HG02938 (cell line): ENCODE data around the gene SMARCE1.
A peak's percentile ranks its signal among the peaks of the same experiment; 100 is the strongest.

Source experiments
- ATAC-seq: cut with Tn5 transposase; IDR thresholded peaks from one replicate; pipeline ENCODE4 v1.9.1; 2021; ENCODE audit warnings: mild to moderate bottlenecking, moderate library complexity; ENCODE audit not compliant: unreplicated experiment

SMARCE1 gene

DNA sequence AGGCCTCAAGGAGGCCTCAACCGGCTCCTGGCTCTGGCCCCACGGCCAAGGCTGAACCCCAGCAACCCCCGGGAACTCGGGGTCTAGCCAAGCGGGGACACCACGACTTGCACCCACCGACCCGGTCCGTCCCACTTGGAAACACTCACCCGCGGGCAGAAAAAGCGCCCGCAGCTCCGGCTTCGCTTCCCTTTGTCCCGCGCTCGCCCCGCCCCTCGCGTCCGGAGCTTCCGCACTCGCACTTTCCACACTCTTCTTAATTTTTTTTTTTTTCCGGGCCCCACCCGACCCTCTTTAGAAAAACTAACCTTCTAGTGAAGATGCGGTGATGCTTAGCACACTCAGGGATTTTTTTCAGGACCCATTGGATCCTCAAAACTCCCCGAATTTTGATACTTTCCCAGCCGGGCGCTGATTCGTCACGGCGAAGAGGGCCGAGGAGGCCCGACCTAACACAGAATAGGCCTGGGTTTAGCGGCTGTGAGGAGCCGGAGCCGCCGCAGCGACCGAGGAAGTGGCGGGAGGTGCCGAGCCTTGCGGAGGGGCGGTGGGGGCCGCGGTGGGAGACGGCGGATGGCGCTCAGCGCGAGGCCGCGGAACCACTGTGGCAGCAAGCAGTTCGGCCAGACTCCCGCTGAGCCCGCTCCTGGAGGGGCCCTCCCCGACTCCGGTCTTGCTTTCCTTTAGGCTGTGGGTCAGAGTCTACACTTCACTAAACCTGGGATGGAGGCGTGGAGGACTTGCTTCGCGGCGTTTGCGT is at the start of gene SMARCE1:
TSS of gene SMARCE1 (minus strand) at position 195 of the 760 bp plus-strand sequence. CDS start 2,016 bp downstream, outside the sequence.
- ATAC-seq = peak; percentile 59

DNA sequence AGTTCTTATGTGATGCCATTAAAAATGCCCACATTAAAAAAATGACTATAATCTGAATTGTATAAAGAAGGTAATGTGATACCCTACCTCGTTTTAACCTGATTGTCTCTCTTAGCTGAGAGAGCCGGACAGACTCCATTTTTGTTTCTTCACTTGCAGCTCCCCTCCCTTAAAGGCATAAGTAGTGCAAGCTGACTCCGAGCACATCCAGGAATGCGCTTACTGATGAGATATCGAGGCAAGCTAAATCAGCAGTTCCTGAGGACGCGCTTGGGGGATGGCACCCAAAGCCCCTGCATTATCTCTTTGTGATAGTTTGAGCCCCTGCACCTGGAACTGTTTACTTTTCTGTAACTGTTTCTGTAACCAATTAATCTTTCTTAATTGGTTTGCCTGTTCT is 49.7 kb upstream of the SMARCE1 start:
- no peak for ATAC-seq

DNA sequence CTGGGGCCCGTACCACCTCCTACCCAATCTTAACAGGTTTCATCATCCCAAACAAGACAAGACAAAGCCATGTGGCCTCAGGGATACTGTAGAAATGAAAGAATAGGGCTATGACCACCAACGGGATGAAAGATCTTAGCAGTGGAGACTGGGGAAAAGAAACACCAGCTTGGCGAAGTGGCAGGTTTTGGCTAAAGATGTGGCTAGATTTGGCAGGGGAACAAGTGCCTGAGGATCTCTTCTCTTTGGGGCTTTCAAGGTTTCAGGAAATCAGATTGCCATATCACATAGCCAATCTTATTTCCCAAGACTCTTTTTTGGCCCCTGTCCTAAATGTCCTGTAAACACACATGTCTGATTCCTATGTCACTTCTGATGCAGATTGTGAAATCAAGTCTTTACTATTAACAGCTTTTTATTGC is 49.0 kb upstream of the SMARCE1 start:
- no peak for ATAC-seq

DNA sequence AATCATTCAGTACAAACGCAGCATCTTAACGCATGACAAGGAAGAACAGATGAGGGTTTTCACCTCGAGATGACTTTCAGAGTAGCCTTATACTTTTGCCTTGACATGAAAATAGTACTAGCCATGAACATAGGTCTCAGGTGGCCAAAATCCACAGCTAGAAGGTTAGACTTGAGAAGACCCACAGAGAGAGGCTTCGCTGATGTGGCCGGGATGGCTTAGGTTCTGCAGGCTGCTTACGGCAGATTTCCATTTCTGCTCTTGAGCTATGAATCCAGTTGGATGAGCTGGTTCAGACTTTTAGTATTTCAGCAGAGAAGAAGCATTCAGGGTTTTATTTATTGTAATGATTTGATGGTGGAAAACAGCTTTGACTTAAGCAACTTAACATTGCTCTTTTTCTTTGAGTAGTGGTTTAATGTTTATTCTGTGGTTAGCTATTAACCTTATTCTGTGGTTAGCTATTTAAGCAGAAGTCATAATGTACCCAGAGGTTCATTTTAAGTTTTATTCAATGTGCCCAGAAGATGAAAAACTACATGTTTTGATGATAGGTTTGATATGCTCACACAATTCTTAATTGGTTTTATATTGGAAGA is 48.4 kb upstream of the SMARCE1 start:
- no peak for ATAC-seq

DNA sequence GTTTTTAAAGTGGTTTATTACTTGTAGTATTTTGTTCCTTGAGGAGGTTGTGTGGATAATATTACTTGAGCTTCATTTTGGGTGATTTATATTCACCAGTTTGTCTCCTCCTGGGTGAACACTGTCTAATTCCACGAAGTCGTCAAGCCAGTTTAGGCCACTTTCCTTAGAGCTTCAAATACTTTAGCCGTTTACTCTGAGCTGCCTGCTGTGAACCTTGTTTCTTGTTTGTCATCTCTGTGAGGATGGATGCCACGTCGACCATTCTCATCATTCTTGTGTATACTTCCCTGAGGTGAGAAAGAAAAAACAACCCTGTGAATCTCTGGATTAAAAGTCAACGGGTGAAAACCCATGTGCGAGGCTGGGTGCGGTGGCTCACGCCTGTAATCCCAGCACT is 47.0 kb upstream of the SMARCE1 start:
- no peak for ATAC-seq

DNA sequence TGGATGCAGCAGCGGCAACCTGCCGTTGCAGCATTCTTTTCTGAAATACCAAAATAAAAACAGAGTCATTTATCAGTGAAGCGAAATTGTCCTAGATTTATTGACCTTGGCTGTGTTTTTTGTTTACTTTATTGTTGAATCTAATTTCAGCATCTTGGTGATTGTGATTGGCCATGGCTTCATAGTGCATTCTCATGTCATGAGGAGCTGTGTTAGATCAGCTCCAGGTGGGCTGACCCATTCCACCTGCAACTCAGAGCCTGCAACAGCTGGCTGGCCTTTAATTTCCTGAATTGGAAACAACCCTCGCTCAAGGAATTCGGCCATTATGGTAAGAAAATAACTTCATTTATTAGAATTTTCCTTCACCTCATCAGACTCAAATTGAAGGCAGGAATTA is 39.5 kb upstream of the SMARCE1 start:
- no peak for ATAC-seq

DNA sequence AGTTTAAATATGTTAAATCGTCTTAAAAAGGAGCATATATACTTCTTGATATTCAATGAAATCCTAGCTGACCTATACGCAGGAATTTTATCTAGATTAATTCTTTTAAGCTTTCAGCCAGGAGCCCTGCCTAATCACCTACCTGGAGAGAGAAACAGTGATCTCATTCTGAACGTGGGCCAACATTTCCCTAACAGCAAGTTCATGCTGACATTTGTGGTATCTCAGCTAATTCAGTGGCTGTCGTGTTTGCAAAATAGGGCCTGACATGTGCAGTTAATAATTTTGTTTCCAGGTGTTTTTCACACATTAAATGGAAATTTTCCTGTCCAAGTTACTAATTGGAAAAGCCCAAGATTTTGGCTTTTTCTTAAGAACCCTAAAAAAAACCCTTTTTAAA is 38.6 kb upstream of the SMARCE1 start:
- no peak for ATAC-seq

DNA sequence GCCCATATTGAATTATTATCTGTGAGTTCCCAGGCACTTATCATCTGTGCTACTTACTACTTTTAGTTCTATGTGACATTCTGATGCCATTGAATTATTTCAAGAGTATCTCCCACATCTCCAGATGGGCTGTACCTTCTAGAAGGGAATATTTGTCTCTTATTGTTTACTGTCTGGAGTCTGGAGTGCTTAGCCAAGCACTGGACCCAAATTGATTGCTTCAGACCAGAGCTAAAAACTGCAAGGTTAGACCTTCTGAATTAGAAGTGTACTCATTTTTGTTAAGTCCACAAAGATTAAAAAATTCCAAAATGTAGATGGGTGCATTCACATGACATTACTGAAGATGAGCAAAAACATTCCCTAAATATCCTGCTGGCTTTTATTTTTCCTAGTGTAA is 33.4 kb upstream of the SMARCE1 start:
- ATAC-seq = no peak

DNA sequence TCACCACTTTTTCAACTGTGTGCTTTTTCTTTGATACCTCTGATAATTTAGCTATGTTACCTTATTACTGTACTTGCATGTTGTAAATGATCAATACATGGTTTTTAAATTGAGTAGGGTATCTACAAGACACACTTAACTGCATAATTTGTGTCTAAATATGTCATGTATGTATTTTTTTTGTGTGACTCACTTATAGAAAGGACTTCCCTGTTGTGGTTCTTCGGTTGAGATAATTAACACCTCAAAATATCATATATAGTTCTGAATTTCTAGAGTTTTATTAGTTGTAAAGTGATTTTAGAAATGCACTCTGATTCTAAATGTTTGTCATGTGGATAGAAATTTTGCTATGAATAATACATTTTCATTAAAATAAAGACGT is 31.9 kb upstream of the SMARCE1 start:
- ATAC-seq = no peak

DNA sequence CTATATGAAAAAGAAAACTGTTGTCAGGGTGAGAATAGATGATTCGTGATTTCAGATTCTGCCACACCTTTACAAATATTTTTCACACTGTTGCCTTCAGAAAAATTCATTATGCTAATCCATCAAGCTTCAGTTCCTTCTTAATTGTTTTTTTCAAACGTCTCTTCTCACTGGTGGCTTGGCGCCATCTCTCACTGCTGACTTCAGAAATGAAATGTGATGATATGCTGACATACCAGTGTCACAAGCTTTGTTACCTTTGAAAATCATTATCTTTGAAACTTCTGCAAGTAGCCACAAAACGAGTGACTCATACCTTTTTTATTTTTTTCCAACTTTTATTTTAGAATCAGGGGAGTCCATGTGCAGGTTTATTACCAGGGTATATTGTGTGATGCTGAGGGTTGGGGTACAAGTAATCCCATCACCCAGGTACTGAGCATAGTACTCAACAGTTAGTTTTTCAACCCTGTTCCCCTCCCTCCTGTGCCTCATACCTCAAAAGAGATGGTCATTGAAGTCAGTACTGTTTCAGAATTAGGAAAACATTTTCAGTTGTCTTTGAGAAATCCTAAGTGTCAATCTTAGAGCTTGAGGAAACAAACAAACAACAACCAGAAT is 31.4 kb upstream of the SMARCE1 start:
- no peak for ATAC-seq

DNA sequence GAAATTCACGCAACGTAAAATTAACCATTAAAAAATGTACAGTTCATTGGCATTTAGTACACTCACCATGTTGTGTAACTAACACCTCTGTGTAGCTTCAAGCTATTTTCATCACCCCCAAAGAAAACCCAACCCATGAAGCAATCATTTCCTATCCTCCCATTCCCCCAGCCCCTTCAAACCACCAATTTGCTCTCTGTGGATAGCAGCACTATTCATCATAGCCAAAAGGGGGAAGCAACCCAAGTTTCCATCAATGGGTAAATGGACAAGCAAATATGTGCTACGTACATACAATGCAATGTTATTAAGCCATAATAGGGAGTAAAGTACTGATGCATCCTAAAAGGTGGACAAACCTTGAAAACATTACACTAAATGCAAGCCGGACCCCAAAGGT is 28.3 kb upstream of the SMARCE1 start:
- ATAC-seq = no peak

DNA sequence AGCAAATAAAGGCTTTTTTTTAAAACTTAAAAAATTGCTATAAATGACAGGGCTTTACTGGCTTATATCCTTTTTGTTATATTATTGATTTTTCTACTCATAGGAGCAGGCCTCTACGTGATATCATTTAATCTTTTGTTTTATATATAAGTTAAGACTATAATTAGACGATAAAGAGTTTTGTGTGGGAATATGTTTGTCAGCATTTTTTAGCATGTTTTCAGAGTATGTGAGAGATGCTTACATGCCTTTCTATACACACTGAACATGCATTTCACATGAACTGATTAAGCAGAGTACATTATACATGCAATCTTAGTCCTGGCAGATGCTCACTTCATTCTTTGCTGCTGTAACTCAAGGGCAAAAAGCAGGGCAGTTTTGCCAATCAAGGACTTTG is 25.0 kb upstream of the SMARCE1 start:
- ATAC-seq = no peak

DNA sequence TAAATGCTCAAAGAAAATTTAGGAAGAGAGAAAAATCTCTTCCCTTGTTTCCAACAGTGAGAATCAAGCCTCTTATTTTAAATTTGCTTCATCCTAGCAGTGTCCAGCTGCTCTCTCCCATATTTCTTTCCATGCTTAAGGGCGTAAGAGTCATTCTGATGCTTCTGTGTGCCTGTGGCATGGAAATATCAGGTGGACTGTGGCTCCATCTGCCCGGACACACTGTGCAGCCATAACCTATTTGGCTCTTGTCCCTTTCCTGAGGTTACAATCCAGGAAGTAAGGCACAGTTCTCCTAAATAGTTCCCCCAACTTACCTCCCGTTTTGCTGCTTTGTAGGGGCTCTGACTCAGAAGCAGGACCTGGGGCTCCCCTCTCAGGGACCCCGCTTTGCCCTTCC is 23.7 kb upstream of the SMARCE1 start:
- ATAC-seq = no peak

DNA sequence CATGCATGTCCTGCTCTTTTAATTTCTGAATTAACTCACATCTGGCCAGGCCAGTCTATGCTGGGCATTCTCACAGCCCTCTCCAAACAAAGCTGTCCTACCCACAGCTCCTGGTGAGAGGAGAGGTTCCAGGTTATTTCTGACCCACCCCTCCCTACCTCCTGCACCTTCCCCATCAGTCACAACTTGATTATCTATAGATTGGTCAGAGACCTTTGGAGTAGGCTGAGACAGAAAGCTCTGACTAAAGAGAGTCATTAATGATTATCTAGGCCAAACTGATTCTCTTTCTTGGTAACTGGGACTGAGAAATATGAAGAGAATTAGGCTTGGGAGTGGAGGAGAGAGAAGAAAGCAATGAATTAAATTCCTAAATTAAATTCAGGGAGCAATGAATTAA is 18.7 kb upstream of the SMARCE1 start:
- ATAC-seq = no peak

DNA sequence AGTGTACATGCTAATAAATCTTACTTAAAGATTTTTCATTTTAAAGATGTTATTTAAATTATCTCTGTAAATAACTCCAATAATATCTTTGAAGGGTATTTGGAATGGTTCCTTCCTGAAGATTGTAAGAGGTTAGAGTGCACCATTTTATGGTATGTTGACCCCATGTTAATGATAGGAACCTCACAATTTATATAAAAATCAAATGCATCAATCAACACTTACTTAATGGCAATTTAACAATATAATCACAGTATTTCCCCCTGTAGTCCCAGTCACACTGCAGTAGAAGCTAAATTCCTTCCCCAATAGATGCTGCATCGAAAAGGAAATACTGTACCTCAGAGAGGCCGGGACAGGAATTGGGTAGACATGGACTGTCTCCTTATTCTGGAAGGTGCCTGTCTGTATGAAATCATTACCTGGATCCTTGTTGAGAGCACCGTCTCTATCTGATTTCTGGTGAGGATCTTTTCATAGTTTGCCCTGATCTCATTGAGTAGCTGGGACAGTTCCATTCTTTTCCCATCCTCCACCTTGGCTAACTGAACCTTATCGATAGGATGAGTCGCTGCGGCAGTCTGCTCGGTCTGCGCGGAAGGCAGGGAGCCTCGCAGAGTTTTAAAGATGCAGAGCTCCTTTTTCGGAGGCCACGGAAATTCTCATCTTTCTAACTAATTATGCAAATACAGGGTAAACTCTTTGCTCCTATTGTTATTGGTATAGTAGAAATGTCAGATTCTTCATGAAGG is 17.1 kb upstream of the SMARCE1 start, which contains the start of gene KRT222:
TSS of gene KRT222 (minus strand) at position 596 of the 752 bp plus-strand sequence. CDS start at position 518, 78 bp downstream.
- no peak for ATAC-seq

DNA sequence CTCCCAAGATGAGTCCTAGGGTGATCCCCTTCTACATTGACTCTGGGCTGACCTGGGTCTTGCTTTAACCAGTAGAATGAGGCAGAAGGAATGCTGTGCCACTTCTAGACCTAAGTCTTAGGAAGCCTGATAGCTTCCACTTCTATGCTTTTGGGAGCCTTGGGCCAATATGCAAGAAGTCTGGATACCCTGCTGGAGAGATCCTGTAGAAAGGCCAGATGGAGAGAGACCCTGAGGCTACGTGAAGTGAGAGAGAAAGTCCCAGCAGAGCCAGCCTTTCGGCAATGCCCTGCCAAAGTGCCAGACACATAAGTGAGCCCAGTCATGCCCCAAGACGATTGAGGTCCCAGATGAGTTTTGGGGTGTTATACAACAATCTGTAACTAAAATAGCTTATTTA is 15.6 kb upstream of the SMARCE1 start:
- ATAC-seq = no peak

DNA sequence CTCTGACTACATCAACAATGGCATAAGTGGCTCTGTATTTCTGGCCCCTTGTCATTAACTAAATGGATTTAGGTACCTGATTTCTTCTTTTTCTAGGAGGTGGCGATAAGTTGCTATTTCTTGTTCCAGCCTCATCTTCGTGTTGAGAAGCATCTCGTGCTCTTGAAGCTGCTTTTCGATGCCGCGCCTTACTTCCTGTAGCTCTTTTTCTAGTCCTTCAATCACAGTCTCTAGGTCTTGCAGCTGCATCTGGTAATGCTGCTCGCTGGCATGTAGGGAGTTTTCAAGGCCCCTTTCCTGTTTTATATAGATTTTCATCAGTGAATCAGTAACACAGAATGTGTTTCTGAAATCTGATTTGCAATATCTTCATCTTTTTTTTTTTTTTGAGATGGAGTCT is 12.3 kb upstream of the SMARCE1 start:
- ATAC-seq = no peak

DNA sequence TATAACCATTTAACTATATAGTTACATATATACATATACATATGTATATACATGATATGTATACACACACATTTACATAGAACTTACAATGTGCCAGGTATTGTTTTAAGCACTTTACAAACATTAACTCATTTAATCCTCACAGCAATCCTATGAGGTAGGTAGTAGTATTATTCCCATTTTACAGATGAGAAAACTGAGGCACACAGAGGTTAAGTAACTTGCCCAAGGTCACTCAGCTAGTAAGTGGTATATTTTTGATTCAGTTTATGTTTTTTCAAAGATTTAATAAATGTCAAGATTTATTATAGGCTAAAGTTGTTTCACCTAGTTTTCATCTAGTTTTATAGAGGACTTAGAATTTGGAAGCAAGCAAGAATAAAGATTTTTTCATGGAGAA is 10.8 kb upstream of the SMARCE1 start:
- no peak for ATAC-seq

DNA sequence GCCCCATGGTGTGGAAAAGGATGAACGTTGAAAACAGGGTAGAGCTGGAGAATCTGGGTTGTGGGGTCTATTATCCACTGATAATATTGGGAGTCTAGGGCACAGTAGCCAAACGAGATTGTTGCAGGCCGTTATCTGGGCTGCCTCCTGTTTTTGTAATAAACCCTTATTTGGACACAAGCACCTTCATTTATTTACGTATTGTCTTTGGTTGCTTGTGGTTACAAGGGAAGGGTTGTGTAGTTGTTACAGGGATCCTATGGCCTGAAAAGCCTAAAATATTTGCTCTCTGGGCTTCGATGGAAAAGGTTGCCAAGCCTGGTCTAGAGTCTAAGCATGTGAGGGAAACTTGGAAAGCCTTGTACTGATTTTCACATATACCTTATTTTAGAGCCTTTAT is 4.3 kb upstream of the SMARCE1 start:
- ATAC-seq = no peak

DNA sequence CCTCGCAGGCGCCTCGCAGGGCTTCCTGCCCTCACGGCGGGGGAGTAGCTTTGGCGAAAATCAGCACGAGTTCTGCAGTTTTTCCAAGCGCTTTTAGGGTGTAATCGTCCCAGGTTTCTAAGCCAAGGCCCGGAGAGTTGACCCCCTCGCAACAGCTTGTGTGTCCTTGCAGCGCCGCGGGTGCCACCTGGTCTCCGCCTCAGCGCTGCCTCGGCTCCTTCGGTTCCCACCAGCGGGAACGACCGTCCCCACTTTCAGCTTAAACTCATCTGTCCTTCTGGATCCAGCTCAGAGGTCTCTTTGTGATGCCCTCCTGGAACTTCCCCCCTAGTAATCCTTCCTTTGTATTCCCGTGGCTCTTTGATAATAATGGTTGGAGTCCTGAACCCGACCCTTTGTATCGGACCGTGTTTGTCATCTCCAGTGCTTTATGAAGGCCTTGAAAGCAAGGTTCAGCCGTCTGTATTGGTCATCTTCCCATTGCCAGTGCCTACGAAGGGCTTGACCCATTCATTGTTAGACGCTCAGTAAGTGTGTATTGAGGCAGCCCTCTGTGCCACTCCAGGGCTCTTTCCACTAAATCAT is 858 bp upstream of the SMARCE1 start:
- peak; percentile 11 for ATAC-seq
